IMR-90 (cell line): ENCODE measurements around the gene STPG4. TPM values are rescaled to one million over a fixed set of nuclear protein-coding genes. Genes with fewer than 3 reads are reported as not detected.

Experiments used
- ATAC-seq: fragments of 200-7000 bp; cut with Tn5 transposase; 2 replicates; pipeline ENCODE4 v1.9.1; 2020; ENCODE audit warnings: low read depth, mild to moderate bottlenecking, moderate library complexity
- BruUV-seq: library from RNA; stranded (reverse); fragments of 400-500 nt; replicated peaks from 2 replicates; lab custom pipeline; 2021; lab: Mats Ljungman, UMichigan
- CTCF ChIA-PET: fragments of 300-600 bp; formaldehyde crosslinking; extraction: SDS; loops from one replicate; lab custom pipeline; 2021; ENCODE audit warnings: antibody characterized with exemption; lab: Yijun Ruan, JAX
- POLR2A ChIA-PET: fragments of 300-600 bp; sonication (Branson Sonifier 250); formaldehyde crosslinking; loops from one replicate; lab custom pipeline; 2022; ENCODE audit warnings: antibody characterized with exemption; ENCODE audit not compliant: unreplicated experiment; lab: Charles Lee
- DNase-seq: peaks from one replicate; pipeline ENCODE4 v3.0.0; 2013
- H2AFZ ChIP-seq: replicated peaks from 2 replicates; pipeline ENCODE3; 2013; ENCODE audit warnings: low read length, mild to moderate bottlenecking; ENCODE audit not compliant: poor library complexity
- H2AK5ac ChIP-seq: 2 replicates; pipeline ENCODE4 v1.6.1; 2013; ENCODE audit warnings: low read depth, low read length, inconsistent platforms
- H2AK9ac ChIP-seq: replicated peaks from 2 replicates; pipeline ENCODE3; 2013; ENCODE audit warnings: mild to moderate bottlenecking, low read depth, low read length, moderate library complexity; ENCODE audit not compliant: poor library complexity
- H2BK120ac ChIP-seq: 2 replicates; pipeline ENCODE4 v1.6.1; 2013; ENCODE audit warnings: low read depth, low read length, inconsistent platforms
- H2BK15ac ChIP-seq: 3 replicates; pipeline ENCODE4 v1.6.1; 2013; ENCODE audit warnings: low read depth, low read length, inconsistent platforms
- H2BK20ac ChIP-seq: 2 replicates; pipeline ENCODE4 v1.6.1; 2013; ENCODE audit warnings: low read depth, mild to moderate bottlenecking, inconsistent platforms, low read length, moderate library complexity
- H2BK5ac ChIP-seq: 2 replicates; pipeline ENCODE4 v1.6.1; 2013; ENCODE audit warnings: mild to moderate bottlenecking, low read depth, low read length, inconsistent platforms; ENCODE audit not compliant: poor library complexity, severe bottlenecking
- H3K14ac ChIP-seq: replicated peaks from 2 replicates; pipeline ENCODE4 v1.6.1; 2013; ENCODE audit warnings: low read depth, low read length, inconsistent platforms
- H3K18ac ChIP-seq: 2 replicates; pipeline ENCODE4 v1.6.1; 2013; ENCODE audit warnings: low read depth, low read length, control low read depth
- H3K23ac ChIP-seq: 2 replicates; pipeline ENCODE4 v1.6.1; 2013; ENCODE audit warnings: low read depth, low read length, inconsistent platforms
- H3K27ac ChIP-seq: 2 replicates; pipeline ENCODE4 v1.5.1; 2013; ENCODE audit warnings: mild to moderate bottlenecking, control low read depth, low read length; ENCODE audit not compliant: insufficient read depth
- H3K27me3 ChIP-seq: 2 replicates; pipeline ENCODE4 v1.6.1; 2013; ENCODE audit warnings: low read length; ENCODE audit not compliant: control insufficient read depth, insufficient read depth
- H3K36me3 ChIP-seq: 2 replicates; pipeline ENCODE4 v1.6.1; 2013; ENCODE audit warnings: low read length, mixed read lengths; ENCODE audit not compliant: control insufficient read depth, insufficient read depth
- H3K4ac ChIP-seq: 2 replicates; pipeline ENCODE4 v1.6.1; 2013; ENCODE audit warnings: low read depth, low read length, inconsistent platforms
- H3K4me1 ChIP-seq: 2 replicates; pipeline ENCODE4 v1.6.1; 2013; ENCODE audit warnings: low read length, mixed read lengths; ENCODE audit not compliant: control insufficient read depth, insufficient read depth
- H3K4me2 ChIP-seq: 2 replicates; pipeline ENCODE4 v1.6.1; 2013; ENCODE audit warnings: low read depth, mild to moderate bottlenecking, control low read depth, low read length, moderate library complexity
- H3K4me3 ChIP-seq: 2 replicates; pipeline ENCODE4 v1.5.1; 2013; ENCODE audit warnings: low read depth, mild to moderate bottlenecking, control low read depth, low read length, moderate library complexity; ENCODE audit not compliant: insufficient read depth
- H3K56ac ChIP-seq: 2 replicates; pipeline ENCODE4 v1.6.1; 2013; ENCODE audit warnings: low read length, inconsistent platforms; ENCODE audit not compliant: insufficient read depth; ENCODE audit errors: extremely low read depth
- H3K79me1 ChIP-seq, 2 experiments: 2 replicates each; pipeline ENCODE4 v1.6.1; 2013; ENCODE audit warnings: low read length in 2 of 2, inconsistent platforms in 1 of 2, low read depth in 1 of 2
- H3K9ac ChIP-seq: 2 replicates; pipeline ENCODE4 v1.6.1; 2013; ENCODE audit warnings: low read depth, low read length, control low read depth
- H3K9me1 ChIP-seq: 2 replicates; pipeline ENCODE4 v1.6.1; 2013; ENCODE audit warnings: low read length, inconsistent platforms; ENCODE audit not compliant: insufficient read depth
- H3K9me3 ChIP-seq: 2 replicates; pipeline ENCODE4 v1.6.1; 2013; ENCODE audit warnings: low read length; ENCODE audit not compliant: control insufficient read depth, insufficient read depth
- H4K20me1 ChIP-seq: 2 replicates; pipeline ENCODE4 v1.6.1; 2013; ENCODE audit warnings: low read length, inconsistent platforms; ENCODE audit not compliant: insufficient read depth
- H4K5ac ChIP-seq: 2 replicates; pipeline ENCODE4 v1.6.1; 2013; ENCODE audit warnings: mild to moderate bottlenecking, low read depth, low read length, control low read depth
- H4K8ac ChIP-seq, 2 experiments: 2 replicates each; pipeline ENCODE4 v1.6.1; 2013; ENCODE audit warnings: low read depth in 2 of 2, low read length in 2 of 2, control low read depth in 1 of 2, inconsistent platforms in 1 of 2
- H4K91ac ChIP-seq: 2 replicates; pipeline ENCODE4 v1.6.1; 2013; ENCODE audit warnings: low read depth, low read length, inconsistent platforms; ENCODE audit not compliant: insufficient read depth
- CEBPB ChIP-seq: IDR thresholded peaks from 2 replicates; pipeline ENCODE4 v1.6.1; 2012; ENCODE audit warnings: low read depth, low read length, improper control_type of control experiment
- CHD1 ChIP-seq: IDR thresholded peaks from 2 replicates; pipeline ENCODE4 v1.6.1; 2012; ENCODE audit warnings: low read depth, low read length, improper control_type of control experiment
- FOS ChIP-seq: fragments of 150-350 bp; IDR thresholded peaks from 2 replicates; pipeline ENCODE4 v1.6.1; 2016; ENCODE audit warnings: low read depth, low read length
- MAFK ChIP-seq: IDR thresholded peaks from 2 replicates; pipeline ENCODE4 v1.6.1; 2012; ENCODE audit warnings: low read depth, low read length, improper control_type of control experiment
- MAZ ChIP-seq: IDR thresholded peaks from 2 replicates; pipeline ENCODE4 v1.6.1; 2012; ENCODE audit warnings: low read depth, mild to moderate bottlenecking, low read length, improper control_type of control experiment, moderate library complexity, borderline replicate concordance
- RAD21 ChIP-seq: IDR thresholded peaks from 2 replicates; pipeline ENCODE4 v1.6.1; 2012; ENCODE audit warnings: low read length, improper control_type of control experiment
- RCOR1 ChIP-seq: IDR thresholded peaks from 2 replicates; pipeline ENCODE4 v1.6.1; 2012; ENCODE audit warnings: mild to moderate bottlenecking, low read length, improper control_type of control experiment; ENCODE audit not compliant: insufficient replicate concordance
- RFX5 ChIP-seq: IDR thresholded peaks from 2 replicates; pipeline ENCODE4 v1.8.0; 2012; ENCODE audit warnings: low read depth, mild to moderate bottlenecking, low read length, moderate library complexity
- WGBS, 2 experiments: methylation state at CpG; one replicate each; pipeline versions ENCODE4 v1.1.5 to v1.1.7; 2013; ENCODE audit warnings: missing lambda C conversion rate in 2 of 2; ENCODE audit not compliant: insufficient read length in 1 of 2; ENCODE audit errors: extremely low coverage in 2 of 2; 5-methylcytosine and 5-hydroxymethylcytosine counted together
- dilution Hi-C: fragments of 300-500 bp; cut with HindIII; formaldehyde crosslinking; loops from one replicate; pipeline ENCODE4 v1.14.3; 2018; ENCODE audit warnings: low sequenced_read_pairs; ENCODE audit not compliant: unreplicated experiment
- in situ Hi-C: fragments of 300-500 bp; cut with MboI; formaldehyde crosslinking; loops from 3 replicates; pipeline ENCODE4 v1.14.3; 2019; ENCODE audit warnings: low sequenced_read_pairs, inconsistent platforms, mixed read lengths
- intact Hi-C: fragments of 100-400 bp; cut with micrococcal nuclease; formaldehyde crosslinking; loops from 2 replicates; pipeline ENCODE4 v1.10.0; 2022
- polyA plus RNA-seq, 3 experiments: library from polyadenylated mRNA; depleted of rRNA; stranded (reverse); fragments of >200 nt; gene quantifications; 2 replicates each; pipeline ENCODE4 v1.2.3, GENCODE V29; 2012; ENCODE audit warnings: low replicate concordance in 1 of 3
- total RNA-seq: library from RNA; depleted of rRNA; stranded (reverse); fragments of >200 nt; gene quantifications from 2 replicates; pipeline ENCODE4 v1.2.3, GENCODE V29; 2012
- TF ChIP-seq, protein P1 (sequence below): fragments of 150-350 bp; IDR thresholded peaks from 2 replicates; pipeline ENCODE4 v1.6.1; 2016; ENCODE audit warnings: low read depth, mild to moderate bottlenecking, low read length, moderate library complexity, borderline replicate concordance
- TF ChIP-seq, protein P2 (sequence below): conservative IDR thresholded peaks from 2 replicates; pipeline ENCODE4 v1.5.1; 2012; ENCODE audit warnings: mild to moderate bottlenecking, low read depth, low read length, improper control_type of control experiment
- TF ChIP-seq, protein P3 (sequence below): fragments of 150-350 bp; IDR thresholded peaks from 2 replicates; pipeline ENCODE4 v1.6.1; 2017; ENCODE audit warnings: mild to moderate bottlenecking, antibody characterized with exemption, low read length, low read depth

The STPG4 gene
- total and polyA plus RNA-seq, 2 of the 4 experiments (the other 2 are of a cell fraction): 0.12 to 0.18 TPM

DNA sequence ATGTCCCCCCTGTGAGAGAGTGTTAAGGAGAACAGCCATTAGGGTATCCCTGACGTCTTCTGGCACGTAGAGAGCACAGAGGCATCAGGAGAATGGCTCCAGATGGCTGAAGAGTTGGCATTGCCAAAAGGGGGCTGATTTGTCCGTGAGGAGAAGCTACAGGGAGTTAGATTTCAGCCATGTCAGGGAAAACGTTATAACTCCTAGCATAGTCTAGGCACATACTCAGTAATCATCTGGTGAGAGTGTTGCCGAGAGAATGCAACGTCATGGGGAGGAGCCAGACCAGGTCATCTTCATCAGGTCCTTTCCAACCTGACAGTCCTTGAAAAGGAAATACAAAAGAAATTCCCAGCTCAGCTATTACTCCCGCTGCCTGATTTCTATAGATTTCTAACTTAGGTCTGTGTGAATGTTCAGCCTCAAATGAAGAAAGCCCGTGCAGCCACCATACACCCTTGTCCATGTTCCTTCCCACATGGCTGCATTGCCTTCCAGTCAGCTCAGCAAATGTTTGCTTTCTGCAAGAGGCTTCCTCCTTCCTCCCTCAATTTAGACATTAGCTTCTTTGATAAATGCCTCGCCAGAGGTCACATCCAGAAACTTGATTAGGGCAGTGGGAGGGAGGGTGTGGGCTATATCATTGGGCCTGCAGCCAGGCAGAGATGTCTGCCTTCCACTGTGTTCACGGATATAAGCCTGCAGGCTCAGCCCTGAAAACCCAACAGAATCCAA, 93.0 kb downstream of the STPG4 start (continued):
- no peak for TF ChIP-seq FOS
- TF ChIP-seq CEBPB: no peak

DNA sequence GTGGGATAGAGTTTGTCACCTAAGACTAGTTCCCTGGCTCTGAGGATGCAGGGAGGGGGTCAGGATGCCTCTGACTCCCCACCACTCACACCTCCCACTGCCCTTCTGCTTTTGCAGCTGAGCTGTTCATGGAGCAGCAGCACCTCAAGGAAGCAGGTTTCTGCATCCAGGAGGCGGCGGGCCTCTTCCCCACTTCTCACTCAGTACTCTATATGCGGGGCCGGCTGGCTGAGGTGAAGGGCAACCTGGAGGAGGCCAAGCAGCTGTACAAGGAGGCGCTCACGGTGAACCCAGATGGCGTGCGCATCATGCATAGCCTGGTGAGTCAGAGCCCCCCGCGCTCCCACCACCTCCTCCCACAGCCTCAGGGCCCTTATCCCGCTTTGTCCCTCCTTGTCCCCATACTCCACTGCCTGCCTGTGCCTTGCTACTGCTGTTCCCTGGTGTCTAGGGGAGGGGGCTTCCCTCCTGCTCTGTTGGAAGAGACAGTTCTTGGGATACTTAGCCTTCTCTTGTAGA, 94.4 kb downstream of the STPG4 start:
- Histone ChIP-seq H3K36me3 (peaks cover 15% of the 10 kb centered on the region), H3K23ac (no peak overlapping the region), H3K18ac (no peak overlapping the region), H2AK9ac (no peak overlapping the region), H3K14ac (peak overlapping the region; percentile 40; the same call in 1 of the 2 replicates), H2BK20ac (peak overlapping the region; percentile 32; the same call in 1 of the 2 replicates), H2BK15ac (peak overlapping the region; percentile 64; the same call in 1 of the 3 replicates), H4K20me1 (no peaks in the 10 kb centered on the region), H3K79me1 (peaks cover 18 to 87% of the 10 kb centered on the region in 2 experiments), H3K27ac (no peak overlapping the region), H2AFZ (no peak overlapping the region), H3K4me1 (peaks cover 51% of the 10 kb centered on the region), H4K8ac (peak overlapping the region in 1 of 2 experiments; percentile 5; a peak in 1 of 4 replicates), H3K4me3 (no peak overlapping the region), H3K27me3 (no peaks in the 10 kb centered on the region), H4K91ac (peak overlapping the region; percentile 44), H3K9ac (no peak overlapping the region), H2BK120ac (peak overlapping the region; percentile 30), H4K5ac (no peak overlapping the region), H3K9me3 (no peaks in the 10 kb centered on the region), H3K4ac (peak overlapping the region; percentile 34), H2AK5ac (peak overlapping the region; percentile 25), H2BK5ac (no peak overlapping the region), H3K56ac (no peak overlapping the region), H3K4me2 (no peak overlapping the region), H3K9me1 (peaks cover 60% of the 10 kb centered on the region)
- WGBS, 2 experiments: no CpG with 5 or more reads among the region's 11 CpGs
- intact Hi-C loops (no loop called here), dilution Hi-C loops (no loop called here), in situ Hi-C loops (no loop called here)
- no peak for DNase-seq
- CTCF ChIA-PET: no interaction called here
- ATAC-seq: no peak
- POLR2A ChIA-PET: no interaction called here
- no TSS peak for BruUV-seq
- no peak for TF ChIP-seq CHD1
- no peak for TF ChIP-seq RCOR1
- TF ChIP-seq, protein P1, sequence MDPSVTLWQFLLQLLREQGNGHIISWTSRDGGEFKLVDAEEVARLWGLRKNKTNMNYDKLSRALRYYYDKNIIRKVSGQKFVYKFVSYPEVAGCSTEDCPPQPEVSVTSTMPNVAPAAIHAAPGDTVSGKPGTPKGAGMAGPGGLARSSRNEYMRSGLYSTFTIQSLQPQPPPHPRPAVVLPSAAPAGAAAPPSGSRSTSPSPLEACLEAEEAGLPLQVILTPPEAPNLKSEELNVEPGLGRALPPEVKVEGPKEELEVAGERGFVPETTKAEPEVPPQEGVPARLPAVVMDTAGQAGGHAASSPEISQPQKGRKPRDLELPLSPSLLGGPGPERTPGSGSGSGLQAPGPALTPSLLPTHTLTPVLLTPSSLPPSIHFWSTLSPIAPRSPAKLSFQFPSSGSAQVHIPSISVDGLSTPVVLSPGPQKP: no peak
- TF ChIP-seq, protein P2, sequence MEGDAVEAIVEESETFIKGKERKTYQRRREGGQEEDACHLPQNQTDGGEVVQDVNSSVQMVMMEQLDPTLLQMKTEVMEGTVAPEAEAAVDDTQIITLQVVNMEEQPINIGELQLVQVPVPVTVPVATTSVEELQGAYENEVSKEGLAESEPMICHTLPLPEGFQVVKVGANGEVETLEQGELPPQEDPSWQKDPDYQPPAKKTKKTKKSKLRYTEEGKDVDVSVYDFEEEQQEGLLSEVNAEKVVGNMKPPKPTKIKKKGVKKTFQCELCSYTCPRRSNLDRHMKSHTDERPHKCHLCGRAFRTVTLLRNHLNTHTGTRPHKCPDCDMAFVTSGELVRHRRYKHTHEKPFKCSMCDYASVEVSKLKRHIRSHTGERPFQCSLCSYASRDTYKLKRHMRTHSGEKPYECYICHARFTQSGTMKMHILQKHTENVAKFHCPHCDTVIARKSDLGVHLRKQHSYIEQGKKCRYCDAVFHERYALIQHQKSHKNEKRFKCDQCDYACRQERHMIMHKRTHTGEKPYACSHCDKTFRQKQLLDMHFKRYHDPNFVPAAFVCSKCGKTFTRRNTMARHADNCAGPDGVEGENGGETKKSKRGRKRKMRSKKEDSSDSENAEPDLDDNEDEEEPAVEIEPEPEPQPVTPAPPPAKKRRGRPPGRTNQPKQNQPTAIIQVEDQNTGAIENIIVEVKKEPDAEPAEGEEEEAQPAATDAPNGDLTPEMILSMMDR: no peak
- TF ChIP-seq RAD21: no peak
- no peak for TF ChIP-seq MAFK
- TF ChIP-seq CEBPB: no peak
- TF ChIP-seq, protein P3, sequence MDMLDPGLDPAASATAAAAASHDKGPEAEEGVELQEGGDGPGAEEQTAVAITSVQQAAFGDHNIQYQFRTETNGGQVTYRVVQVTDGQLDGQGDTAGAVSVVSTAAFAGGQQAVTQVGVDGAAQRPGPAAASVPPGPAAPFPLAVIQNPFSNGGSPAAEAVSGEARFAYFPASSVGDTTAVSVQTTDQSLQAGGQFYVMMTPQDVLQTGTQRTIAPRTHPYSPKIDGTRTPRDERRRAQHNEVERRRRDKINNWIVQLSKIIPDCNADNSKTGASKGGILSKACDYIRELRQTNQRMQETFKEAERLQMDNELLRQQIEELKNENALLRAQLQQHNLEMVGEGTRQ: no peak
- TF ChIP-seq RFX5: no peak
- TF ChIP-seq MAZ: no peak
- TF ChIP-seq FOS: no peak
